Astrocyte of the cerebellum (primary cell): ENCODE results near the gene NRG3.

Experiments used
- DNase-seq: peaks from one replicate; pipeline ENCODE4 v3.0.0-alpha.2; 2011; ENCODE audit warnings: low read depth
- H3K4me3 ChIP-seq: 2 replicates; pipeline ENCODE4 v1.5.1; 2011; ENCODE audit warnings: mild to moderate bottlenecking, low read depth, low read length, moderate library complexity
- CTCF ChIP-seq: IDR thresholded peaks from 2 replicates; pipeline ENCODE4 v1.5.1; 2012; ENCODE audit warnings: low read length, low read depth, moderate library complexity, mild to moderate bottlenecking; ENCODE audit errors: missing control alignments
- in situ Hi-C: cut with HindIII; loops from 2 replicates; pipeline ENCODE4 v1.10.0; 2017; ENCODE audit warnings: low sequenced_read_pairs

The NRG3 gene

GRCh38 chr10:82378146-82378545, 503.2 kb downstream of the NRG3 start:
- in situ Hi-C loops: no loop called here

GRCh38 chr10:82383350-82383749, 508.4 kb downstream of the NRG3 start:
- TF ChIP-seq CTCF: no peak
- in situ Hi-C loops: no loop called here
- H3K4me3 ChIP-seq: no peak overlapping the region
- DNase-seq: no peak

More at GRCh38 chr10:82378146-82378545, 503.2 kb downstream of the NRG3 start:
- no peak overlapping the region for H3K4me3 ChIP-seq
- DNase-seq: peak; percentile 8
- no peak for TF ChIP-seq CTCF

GRCh38 chr10:82390866-82391658, 516.1 kb downstream of the NRG3 start:
- H3K4me3 ChIP-seq: no peak overlapping the region
- no peak for DNase-seq
- in situ Hi-C loops: no loop called here
- no peak for TF ChIP-seq CTCF

GRCh38 chr10:82391971-82392370, 517.0 kb downstream of the NRG3 start:
- no peak for DNase-seq
- no peak for TF ChIP-seq CTCF

GRCh38 chr10:82392533-82392932, 517.5 kb downstream of the NRG3 start:
- in situ Hi-C loops: no loop called here
- no peak for TF ChIP-seq CTCF
- DNase-seq: no peak
- H3K4me3 ChIP-seq: no peak overlapping the region

More at GRCh38 chr10:82391971-82392370, 517.0 kb downstream of the NRG3 start:
- in situ Hi-C loops: no loop called here
- no peak overlapping the region for H3K4me3 ChIP-seq

GRCh38 chr10:82394122-82394521, 519.1 kb downstream of the NRG3 start:
- no peak for DNase-seq
- no peak overlapping the region for H3K4me3 ChIP-seq
- TF ChIP-seq CTCF: no peak
- in situ Hi-C loops: no loop called here
